Activated CD4-positive, alpha-beta T cell treated with anti-CD3 and anti-CD28 coated beads, Interleukin-2, amount 50 U/mL, for 48 hours (primary cell): ENCODE results near the gene CYP26C1.

Source experiments
- DNase-seq, 2 experiments: peaks; one replicate each; pipeline ENCODE4 v3.0.0-alpha.2; 2020

The CYP26C1 gene

GRCh38 chr10:93064874-93065660 is 4.5 kb downstream of the CYP26C1 start:
- no peak for DNase-seq

GRCh38 chr10:93065675-93066543 is 5.3 kb downstream of the CYP26C1 start:
- DNase-seq: no peak

GRCh38 chr10:93066544-93066913 is 5.9 kb downstream of the CYP26C1 start:
- no peak for DNase-seq

GRCh38 chr10:93067443-93068365 is 7.1 kb downstream of the CYP26C1 start:
- no peak for DNase-seq

- no peak for DNase-seq
These were observed 8.0 kb downstream of the CYP26C1 start for GRCh38 chr10:93068411-93069244.

GRCh38 chr10:93069245-93069561 is 8.6 kb downstream of the CYP26C1 start:
- DNase-seq: no peak

- no peak for DNase-seq
These were observed 10.0 kb downstream of the CYP26C1 start for GRCh38 chr10:93070378-93071176.

- no peak for DNase-seq
These were observed 10.5 kb downstream of the CYP26C1 start for GRCh38 chr10:93071177-93071472.

GRCh38 chr10:93071674-93072224 is 11.2 kb downstream of the CYP26C1 start:
- no peak for DNase-seq

- no peak for DNase-seq
These were observed 11.7 kb downstream of the CYP26C1 start for GRCh38 chr10:93072225-93072712.

- peak in 1 of 2 experiments; percentile 29 for DNase-seq
These were observed 12.3 kb downstream of the CYP26C1 start for GRCh38 chr10:93072713-93073538.

- DNase-seq: no peak
These were observed 13.0 kb downstream of the CYP26C1 start, which contains the start of gene CYP26A1 for GRCh38 chr10:93073539-93074146. TSS of gene CYP26A1 (plus strand) at chr10:93073893. CDS start at chr10:93073935, 42 bp downstream.

GRCh38 chr10:93074147-93074596 is 13.6 kb downstream of the CYP26C1 start:
- no peak for DNase-seq

GRCh38 chr10:93074597-93075368 is 14.2 kb downstream of the CYP26C1 start:
- peak in 1 of 2 experiments; percentile 23 for DNase-seq

GRCh38 chr10:93075369-93076221 is 15.0 kb downstream of the CYP26C1 start:
- no peak for DNase-seq

- no peak for DNase-seq
These were observed 16.3 kb downstream of the CYP26C1 start for GRCh38 chr10:93076871-93077270.

- DNase-seq: no peak
These were observed 17.3 kb downstream of the CYP26C1 start for GRCh38 chr10:93077860-93078337.
